Measurements from ENCODE around the gene RAB40C.

The RAB40C gene

DNA sequence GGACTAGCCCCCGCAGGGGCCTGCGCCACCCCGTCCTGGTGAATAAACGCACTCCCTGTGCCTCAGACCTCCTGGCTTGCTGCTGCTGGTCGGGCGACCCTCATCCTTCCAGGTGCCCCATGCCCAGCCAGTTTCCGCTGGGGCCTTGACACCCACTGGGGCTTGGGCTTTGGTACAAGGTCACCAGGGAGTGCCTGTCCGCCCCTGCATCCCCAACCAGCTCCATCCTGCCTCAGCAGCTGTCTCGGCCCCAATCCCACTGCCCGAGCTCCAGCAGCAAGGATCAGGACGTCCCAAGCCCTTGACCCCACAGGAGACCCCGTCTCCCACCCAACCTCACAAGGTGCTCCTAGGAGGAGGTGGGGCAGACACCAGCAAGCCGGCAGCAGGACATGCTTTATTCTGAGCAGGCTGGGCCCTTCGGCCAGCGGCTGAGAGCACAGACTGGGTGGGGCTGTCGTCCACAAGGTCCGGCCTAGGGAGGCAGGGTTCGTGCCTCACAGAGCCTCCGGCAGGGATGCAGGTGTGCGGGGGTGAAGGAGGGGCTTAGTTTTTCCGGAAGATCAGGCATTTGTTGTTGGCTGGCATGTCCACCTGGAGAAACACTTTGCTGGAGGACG is 44.3 kb downstream of the RAB40C start:
- DNase-seq = no peak

DNA sequence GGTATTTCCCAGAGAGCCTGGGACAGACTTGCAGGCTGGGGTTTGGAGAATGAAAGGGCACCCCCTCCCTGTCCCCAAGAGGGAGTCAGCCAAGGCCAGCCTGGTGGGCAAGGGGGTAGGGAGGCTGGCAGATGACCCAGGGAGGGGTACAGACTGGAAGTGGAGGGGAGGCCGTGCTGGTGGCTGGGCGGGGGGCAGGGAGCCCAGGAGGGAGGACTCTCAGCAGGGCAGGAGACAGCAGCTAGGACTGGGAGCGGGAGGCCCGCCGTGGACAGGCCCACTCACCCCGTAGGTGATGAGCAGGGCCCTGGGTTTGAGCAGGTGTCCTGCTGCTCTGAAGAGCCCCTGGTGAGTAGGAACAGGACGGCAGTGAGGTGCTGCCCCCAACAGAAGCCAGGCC is 45.1 kb downstream of the RAB40C start:
- no peak for DNase-seq

DNA sequence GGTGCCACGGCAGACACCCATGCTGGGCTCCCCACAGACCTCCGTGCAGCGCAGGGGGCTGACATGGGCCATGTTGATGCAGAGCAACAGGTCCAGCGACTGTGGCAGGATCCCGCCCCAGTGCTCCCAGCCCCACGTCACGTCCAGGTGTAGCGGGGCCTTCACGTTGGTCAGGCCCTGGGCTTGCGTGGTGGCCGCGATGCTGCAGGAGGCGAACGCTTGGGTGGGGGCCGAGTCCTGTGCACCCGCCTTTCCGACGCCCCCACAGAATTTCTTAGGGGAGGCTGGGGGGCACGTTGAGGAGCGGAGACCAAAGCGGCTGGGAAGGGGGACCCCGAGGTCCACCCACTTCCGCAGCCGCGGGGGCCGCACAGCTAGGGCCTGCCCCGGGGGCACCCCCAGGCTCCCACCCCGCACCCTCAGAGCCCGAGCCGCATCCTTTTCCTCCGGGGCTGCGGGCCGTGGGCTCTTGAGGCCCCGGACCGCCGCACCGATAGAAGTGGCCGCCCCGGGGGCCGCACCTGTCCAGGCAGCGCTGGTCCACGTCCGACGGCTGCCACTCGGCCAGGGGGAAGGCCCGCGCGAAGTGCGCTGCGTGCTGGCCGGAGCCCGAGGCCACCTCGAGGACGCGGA is 45.8 kb downstream of the RAB40C start:
- DNase-seq = no peak

DNA sequence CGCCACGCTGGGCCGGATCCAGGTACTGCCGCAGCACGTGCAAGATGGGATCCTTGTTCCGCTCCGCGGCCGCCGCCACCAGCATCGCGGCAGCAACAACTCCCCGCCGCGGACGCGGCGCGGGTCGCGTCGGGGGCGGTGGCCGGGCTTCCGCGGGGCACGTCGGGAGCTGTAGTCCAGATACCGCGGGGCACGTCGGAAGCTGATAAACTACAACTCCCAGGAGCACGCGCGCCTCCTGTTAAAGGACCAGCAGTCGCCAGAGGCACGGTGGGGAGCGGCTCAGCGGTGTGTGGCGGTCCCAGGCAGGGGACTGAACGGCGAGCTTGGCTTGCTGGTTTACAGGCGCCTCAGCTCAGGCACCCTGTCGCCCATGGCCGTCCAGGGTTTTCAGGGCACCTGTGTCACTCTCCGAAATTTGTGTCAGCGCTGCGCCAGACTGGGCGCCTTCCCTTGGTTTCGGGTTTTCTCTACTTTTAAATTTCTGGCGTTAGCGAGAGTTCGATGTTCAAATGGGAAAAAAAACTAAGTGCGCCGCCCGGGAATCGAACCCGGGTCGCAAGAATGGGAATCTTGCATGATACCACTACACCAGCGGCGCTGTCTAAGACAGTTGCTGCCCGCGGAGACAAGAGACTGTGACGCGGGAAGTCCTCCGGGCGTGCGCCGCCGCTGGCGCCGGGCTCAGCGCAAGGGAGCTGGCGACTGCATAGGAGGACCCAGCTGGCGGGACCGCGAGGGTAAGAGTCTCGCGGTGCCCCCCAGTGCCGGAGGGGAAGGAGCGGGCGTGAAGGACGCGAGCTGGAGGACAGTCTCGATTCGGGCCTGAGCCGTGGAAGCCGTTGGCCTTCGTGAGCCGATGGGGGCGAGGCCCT is 46.6 kb downstream of the RAB40C start, which contains the start of gene METTL26:
Gene METTL26 (minus strand): TSS at position 100 of the 875 bp plus-strand sequence. CDS start 15 bp downstream, at position 85.
- DNase-seq = peak; percentile 85 to 88

DNA sequence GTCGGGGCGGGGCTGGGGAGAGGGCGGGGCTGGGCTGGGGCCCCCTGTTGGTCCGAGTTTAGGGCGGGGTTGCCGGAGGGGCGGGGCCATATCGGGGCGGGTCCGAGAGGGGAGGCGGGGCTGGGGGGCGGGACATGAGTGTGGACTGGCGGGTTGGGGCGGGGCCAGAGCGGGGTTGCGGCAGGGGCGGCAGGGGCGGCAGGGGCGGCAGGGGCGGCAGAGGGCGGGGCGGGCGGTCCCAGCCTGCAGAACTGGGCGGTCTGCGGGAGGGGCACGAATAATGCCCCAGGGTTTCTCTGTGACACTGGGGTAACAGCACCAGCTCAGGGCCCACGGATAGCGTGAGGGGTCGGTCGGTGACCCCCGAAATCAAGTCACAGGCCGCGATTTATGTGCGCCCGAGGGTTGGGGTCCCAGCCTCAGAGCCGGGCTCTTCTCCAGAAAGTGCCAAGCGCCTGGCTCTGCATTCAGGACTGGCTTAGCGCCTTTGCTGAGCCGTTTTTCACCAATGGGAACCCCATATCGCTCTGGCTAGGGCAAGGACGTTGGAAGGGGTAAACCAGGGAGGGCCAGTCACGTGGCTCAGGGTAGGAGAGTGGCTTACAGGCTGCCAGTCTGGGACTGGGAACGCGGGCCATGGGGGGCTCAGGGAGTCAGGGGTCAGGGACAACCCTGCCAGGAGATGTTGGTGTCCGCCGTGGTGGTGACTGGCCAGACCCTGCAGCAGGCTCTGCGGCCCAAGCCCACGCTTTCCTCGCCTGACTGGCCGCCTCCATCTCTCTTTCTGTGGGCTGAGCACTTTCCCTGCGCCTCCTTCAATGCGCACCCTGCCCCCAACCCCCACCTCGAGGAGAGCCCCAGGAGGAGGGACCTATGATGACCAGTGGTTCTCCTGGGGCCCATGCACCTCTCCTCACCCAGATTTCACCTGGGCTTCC is 47.5 kb downstream of the RAB40C start:
- DNase-seq = peak; percentile 12 to 67

DNA sequence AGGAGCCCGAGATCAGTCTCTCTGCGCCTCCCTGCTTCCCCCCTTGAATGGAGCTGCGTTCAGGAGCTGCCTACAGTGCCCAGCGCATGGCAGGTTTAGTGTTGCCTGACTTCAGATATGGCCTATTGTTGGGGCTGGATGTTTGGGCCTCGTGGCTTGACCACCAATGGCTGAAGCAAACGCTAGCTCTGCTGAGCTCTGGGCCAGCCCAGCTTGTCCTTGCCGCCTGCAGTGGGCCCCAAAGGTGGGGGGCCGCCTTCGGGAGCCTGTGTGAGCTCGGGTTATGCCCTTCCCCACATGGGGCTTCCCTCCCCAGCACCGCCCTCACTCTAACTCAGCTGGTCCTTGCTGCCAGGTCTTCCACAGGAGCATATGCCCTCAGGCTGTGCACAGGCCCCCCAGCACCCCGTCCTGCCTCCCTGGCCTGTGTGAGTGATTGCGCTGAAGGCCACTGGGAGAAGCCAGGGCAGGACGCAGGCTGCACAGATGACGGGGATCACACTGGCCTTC is 48.2 kb downstream of the RAB40C start:
- no peak for DNase-seq

DNA sequence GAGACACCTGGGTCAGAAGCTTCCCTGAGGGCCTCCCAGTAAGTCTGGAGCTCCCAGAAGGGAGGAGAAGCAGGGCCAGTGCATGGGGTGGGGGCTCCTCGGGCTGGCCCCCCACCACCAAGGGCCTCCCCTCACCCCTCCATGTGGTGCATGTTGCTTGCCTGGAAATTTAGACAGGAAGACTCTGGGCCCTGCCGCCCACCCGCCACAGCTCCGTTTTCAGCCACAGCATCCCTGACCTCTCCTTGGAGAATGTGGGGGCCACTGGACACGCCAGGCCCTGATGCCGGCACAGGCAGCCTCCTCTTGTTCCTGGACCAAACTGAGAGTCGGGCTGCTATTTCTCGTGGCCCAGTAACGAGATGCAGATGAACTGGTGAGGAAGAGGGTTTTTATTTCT is 49.0 kb downstream of the RAB40C start:
- DNase-seq = no peak

DNA sequence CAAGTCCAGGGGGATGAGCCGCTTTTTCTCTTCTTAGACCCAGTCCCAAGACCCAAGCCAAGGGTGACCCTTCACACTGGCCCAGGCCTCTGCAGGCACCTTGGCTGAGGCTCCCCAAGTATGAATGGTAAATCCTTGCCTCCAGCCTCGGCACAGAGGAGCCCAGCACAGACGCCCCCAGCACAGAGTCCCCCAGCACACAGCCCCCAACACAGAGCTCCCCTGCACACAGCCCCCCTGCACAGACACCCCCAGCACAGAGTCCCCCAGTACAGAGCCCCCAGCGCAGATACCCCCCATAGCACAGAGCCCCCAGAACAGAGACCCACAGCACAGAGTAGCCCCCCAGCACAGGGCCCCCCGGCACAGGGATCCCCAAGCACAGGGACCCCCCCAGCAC is 50.7 kb downstream of the RAB40C start:
- DNase-seq = no peak

DNA sequence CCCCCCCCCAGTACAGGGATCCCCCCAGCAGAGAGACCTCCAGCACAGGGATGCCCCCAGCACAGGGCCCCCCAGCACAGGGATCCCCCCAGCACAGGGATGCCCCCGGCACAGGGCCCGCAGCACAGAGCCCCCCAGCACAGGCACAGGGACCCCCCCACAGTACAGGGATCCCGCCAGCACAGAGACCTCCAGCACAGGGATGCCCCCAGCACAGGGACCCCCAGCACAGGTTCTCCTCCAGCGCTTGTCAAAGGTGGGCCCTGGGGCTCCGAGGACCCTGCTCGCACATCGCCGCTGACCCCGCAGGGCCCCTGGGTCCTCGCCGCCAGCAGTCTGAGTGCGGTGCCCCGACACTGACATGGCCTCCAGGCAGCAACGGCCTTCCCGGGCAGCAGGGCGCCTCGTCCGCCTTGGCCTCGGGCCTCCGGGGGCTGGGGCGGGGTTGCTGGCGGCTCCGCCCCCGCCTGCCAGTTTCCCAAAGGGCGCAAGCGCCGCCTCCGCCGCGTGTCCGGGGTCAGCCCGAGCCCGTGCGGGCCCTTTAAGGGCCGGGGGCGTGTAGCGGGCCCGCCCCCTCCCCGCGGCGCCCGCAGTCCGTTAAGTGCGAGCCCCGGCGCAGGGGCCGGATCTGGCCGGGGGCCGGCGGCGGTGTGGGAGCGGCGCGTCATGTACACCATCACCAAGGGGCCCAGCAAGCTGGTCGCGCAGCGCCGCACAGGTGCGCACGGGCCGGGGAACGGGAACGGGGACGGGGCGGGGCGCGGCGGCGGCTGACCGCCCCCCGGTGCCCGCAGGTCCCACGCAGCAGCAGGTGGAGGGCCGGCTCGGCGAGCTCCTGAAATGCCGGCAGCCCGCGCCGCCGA is 51.7 kb downstream of the RAB40C start, which contains the start of gene MCRIP2:
Gene MCRIP2 (plus strand): TSS at position 503 of the 863 bp plus-strand sequence. CDS start 164 bp downstream, at position 667.
- DNase-seq = peak; percentile 65 to 76

DNA sequence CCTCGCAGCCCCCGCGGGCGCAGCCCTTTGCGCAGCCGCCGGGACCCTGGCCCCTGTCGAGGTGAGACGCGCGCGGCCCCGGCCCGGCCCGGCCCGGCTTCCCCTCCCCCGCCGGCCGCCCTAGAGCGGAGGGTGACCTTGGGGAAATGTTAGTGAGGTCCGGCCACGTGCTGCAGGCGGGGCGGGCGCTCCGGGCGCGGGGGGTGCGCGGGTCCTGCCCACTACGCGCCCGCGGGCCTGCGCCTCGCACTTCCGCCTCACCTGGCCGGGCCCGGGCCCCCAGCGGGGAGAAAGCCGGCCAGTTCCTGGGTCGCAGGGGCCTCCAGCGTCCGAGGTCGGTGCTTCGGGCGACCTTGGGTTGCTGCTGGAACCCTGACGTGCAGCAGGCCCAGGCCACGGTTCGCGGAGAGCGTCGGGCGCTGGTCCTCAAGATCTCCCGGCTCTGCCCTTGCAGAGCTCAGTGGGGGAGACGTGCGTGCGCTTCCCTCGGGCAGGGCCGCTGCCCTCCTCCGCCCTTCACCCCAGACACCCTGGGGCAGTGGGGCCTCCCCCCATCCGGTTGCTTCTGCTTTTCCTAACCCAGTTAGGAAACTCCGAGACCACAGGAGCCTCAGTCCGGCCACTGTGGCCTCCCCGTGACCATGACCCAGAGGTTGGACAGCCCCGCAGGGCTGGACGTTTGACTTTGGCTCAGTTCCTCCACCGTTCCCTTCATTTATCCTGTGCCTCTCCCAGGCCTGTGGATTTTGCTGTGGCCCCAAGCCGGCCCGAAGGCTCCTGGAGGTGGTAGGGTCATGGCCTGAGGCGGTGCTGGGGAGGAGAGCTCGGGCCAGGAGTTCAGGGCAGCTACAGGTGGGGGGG is 52.6 kb downstream of the RAB40C start:
- peak; percentile 83 to 85 for DNase-seq

DNA sequence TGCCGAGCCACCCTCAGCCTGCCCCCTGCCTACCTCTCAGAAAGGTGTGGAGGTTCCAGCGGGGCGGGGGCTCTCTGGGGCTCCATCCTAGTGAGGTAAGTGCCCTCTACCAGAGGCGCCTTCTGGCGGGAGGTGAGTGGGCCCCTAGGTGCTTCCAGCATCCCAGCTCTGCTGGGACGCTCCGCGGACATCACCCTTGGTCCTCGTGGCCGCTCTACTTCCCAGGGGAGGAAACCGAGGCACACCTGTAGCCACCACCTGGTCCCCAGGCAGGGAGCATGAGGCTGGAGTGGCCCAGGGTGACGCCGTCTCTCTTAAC is 53.1 kb downstream of the RAB40C start:
- DNase-seq = no peak

DNA sequence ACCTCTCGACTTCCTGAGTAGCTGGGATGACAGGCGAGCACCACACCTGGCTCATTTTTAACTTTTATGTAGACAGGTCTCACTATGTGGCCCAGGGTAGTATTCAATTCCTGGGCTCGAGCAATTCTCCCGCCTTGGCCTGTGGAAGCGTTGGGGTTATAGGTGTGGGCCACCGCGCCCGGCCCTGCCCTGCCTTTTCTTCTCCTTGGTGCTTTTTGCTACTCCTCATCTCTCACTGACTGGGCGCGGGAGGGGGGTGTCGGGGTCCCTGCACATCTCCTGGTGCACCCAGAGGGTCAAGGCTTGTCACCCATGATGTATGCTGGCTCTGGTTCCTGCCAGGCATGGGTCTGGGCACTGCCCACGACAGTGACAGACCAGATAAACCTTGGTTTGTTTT is 54.7 kb downstream of the RAB40C start:
- DNase-seq = no peak

DNA sequence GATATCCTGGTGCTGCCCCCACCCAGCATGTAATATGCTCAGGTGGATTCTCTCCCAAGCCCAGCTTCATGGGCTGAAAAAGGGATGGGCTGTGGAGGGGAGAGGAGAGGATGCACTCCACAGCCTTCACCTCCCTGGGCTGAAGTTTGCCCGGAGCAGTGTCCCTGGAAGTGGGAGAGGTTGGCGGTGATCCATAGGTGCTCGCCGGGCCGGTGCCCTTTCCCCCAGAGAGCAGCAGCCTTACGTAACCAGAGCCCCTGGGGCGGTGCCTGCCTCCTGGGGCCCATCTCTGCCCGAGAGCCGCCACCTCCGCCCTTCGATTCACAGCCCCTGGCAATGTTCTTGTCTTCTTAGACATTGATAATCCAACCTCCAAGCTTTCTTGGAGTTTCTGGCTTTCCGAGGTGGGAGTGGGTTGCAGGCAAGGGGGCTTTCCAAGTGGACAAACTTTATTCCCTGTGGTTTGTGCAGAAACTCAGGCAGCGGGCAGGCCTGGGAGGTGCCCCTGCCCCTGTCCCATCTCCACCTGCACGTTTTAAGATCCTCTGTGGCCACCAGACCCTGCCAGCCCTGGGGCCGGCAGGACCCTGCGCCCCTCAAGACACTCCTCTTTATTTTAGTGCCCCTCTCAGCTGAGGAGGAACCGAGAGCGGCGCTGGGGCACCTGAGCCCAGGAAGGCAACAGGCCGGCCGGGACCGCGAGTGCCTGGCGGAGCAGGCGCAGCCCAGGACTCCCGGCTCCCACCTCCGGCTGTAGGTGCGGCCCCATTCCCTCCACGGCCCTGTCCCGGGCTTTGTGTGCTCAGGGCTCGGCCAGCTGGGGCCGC is 56.2 kb downstream of the RAB40C start:
- DNase-seq = no peak

DNA sequence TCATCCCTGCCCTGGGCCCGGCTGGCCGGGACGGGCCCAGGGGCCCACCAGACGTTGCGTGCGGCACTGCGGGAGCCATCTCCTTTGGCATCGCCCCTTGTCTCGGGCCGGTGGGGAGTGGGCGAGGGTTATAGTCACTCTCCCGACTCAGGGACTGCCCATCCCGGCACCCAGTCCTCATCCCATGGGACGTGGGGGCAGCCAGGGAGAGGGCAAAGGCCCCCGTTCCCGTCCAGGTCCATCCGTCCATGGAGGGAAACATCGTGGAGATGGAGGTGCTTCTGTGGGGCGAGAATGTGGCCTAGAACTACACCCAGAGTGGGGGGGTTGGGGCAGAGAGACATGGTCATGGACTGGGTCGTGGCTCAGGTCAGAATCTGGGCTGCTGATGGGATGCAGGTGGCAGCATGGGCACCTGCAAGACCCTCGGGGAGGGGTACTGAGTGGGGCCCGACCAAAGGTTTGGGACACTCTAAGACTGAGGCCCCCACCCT is 56.9 kb downstream of the RAB40C start:
- DNase-seq = no peak

DNA sequence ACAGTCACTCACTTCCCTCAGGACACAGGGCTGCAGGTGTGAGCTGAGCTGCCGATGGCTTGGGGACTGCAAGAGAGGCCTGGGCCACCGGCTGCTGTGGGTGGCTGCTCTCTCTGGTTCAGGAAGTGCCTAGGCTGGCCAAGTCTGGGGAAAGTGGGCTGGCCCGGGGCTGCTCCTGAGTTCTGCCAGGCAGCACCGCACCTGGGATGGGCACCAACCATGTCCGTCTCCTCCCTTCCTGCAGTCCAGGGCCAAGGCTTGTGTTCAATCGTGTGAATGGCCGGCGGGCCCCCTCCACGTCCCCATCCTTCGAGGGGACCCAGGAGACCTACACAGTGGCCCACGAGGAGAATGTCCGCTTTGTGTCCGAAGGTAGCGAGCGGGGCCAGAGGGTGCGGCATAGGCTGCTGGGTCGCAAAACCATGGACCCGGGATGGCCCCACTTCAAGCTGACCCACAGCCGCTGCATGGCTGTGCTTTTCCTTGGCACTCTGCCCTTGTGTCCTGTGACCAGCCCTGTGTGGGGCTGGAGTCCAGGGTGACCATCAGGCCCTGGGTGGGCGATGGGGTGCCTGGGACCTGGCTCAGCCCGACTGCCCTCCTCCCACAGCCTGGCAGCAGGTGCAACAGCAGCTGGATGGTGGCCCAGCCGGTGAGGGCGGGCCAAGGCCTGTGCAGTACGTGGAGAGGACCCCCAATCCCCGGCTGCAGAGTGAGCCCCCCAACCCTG is 57.5 kb downstream of the RAB40C start:
- DNase-seq = no peak

DNA sequence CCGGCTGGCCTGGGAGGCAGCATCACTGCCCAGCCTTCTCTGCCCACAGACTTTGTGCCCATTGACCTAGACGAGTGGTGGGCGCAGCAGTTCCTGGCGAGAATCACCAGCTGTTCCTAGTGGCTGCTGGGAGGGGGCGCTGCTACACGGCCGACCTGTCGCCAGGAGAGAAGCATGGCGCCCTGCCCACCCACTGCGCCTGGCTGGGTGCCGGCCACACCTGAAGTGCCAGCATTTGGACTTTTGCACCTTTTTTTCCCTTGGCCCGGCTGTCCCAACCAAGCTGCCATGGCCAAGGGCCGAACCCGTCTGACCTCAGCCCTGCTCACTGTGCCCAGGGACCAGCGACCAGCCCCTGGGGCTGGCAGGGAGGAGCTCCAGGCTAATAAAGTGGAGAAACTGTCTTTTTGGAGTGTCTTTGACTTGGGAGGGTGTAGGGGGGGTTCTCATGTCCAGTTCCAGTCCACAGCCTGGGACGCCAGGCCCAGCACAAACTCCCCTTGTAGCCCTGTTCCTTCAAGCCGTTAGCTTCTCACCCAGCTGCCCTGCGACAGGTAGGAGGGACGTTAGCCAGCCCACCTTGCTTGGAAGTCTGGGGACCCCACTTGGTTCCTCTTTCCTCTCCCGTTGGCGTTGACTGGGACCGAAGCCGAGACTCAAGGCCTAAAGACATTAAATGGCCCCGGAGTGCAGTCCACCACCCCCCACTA is 58.4 kb downstream of the RAB40C start:
- peak in 1 of 2 experiments; percentile 25 for DNase-seq

DNA sequence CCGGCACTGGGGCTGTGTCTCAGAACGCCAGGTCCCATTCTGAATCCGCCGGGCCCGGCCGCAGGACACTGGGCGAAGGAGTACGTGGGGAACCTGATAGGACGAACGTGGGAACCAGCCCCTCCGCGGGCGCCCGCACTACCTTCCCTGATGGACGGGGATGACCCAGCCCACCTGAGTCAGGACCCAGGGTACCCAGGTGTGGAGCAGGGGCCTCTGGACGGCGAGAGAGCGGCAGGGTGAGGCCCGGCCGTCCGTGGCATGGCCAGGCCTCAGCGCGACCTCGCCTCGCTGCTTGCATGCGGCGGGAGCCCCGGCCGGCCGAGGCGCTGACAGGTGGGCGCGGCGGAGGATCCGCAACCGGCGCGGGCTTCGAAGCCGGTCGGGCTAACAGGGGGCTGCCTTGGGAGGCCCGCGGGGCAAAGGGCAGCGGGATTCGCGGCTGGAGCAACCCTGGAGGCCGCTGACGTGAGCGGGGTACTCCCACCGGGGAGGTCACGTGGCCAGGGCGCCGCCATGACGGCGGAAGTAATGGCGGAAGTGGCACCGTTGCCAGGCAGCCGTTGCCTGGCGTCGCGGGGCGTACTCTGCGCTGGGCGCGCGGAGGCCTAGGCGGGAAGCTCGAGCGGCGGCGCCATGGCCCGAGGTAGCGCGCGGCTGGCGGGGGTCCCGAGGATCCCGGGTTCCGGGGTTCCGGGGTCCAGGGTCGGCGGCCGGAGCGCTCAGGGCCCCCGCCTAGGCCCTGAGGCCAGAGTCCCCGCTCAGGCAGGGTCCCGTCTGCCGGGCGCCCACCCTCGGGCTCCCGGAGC is 59.1 kb downstream of the RAB40C start, which contains the start of gene WDR90:
Gene WDR90 (plus strand): TSS at position 585 of the 809 bp plus-strand sequence. CDS start 52 bp downstream, at position 637.
- DNase-seq = peak; percentile 79 to 85

Data from AML-193 (cell line).